GM23338 (cell line): ENCODE results near the gene CGB1. TPM values are rescaled to one million over a fixed set of nuclear protein-coding genes. Genes with fewer than 3 reads are reported as not detected.

Experiments used
- CREB1 ChIP-seq: fragments of 250-450 bp; sonication (Bioruptor Pico); IDR thresholded peaks from 2 replicates; pipeline ENCODE4 v1.5.0; 2020; ENCODE audit warnings: low read depth, mild to moderate bottlenecking, moderate library complexity
- EZH2 ChIP-seq: fragments of 200-600 bp; sonication (generic); IDR thresholded peaks from one replicate; pipeline ENCODE4 v1.8.0; 2017; ENCODE audit warnings: antibody characterized with exemption, mild to moderate bottlenecking, low read depth; ENCODE audit not compliant: unreplicated experiment
- EZH2phosphoT487 ChIP-seq: fragments of 200-600 bp; sonication (generic); IDR thresholded peaks from one replicate; pipeline ENCODE4 v1.8.1; 2018; ENCODE audit warnings: antibody characterized with exemption; ENCODE audit not compliant: unreplicated experiment
- NANOG ChIP-seq: IDR thresholded peaks from 2 replicates; pipeline ENCODE4 v1.6.1; 2016; ENCODE audit warnings: antibody characterized with exemption, borderline replicate concordance
- STAT1 ChIP-seq: IDR thresholded peaks from one replicate; pipeline ENCODE4 v1.6.1; 2016; ENCODE audit warnings: antibody characterized with exemption; ENCODE audit not compliant: unreplicated experiment
- ZNF114 ChIP-seq: fragments of 250-450 bp; sonication (Bioruptor Pico); IDR thresholded peaks from 2 replicates; pipeline ENCODE4 v1.5.0; 2020; ENCODE audit warnings: mild to moderate bottlenecking, moderate library complexity
- ZNF331 ChIP-seq: fragments of 250-450 bp; sonication (Bioruptor Pico); IDR thresholded peaks from 2 replicates; pipeline ENCODE4 v1.5.0; 2020; ENCODE audit warnings: low read depth, mild to moderate bottlenecking, moderate library complexity
- polyA plus RNA-seq: library from polyadenylated mRNA; unstranded; fragments of >200 nt; fragmentation: Nextera tagmentation; extraction: Ambion mirVana; gene quantifications from 2 replicates; pipeline ENCODE4 v1.2.1, GENCODE V29; 2016
- total RNA-seq: library from RNA; depleted of rRNA; stranded (reverse); fragments of >200 nt; shearing (Covaris generic); gene quantifications from 2 replicates; pipeline ENCODE4 v1.2.3, GENCODE V29; 2014
- TF ChIP-seq, protein P1 (sequence below): fragments of 250-450 bp; sonication (Bioruptor Pico); IDR thresholded peaks from 2 replicates; pipeline ENCODE4 v1.5.0; 2020; ENCODE audit warnings: mild to moderate bottlenecking, moderate library complexity
- TF ChIP-seq, protein P2 (sequence below): IDR thresholded peaks from 2 replicates; pipeline ENCODE4 v1.6.1; 2016; ENCODE audit warnings: antibody characterized with exemption
- TF ChIP-seq, protein P3 (sequence below), 2 experiments: fragments of 200-600 bp in 1 of 2; sonication (generic) in 1 of 2; conservative IDR thresholded peaks; 2 replicates each; pipeline versions ENCODE4 v1.5.1 to v1.6.1; 2016 to 2017; ENCODE audit warnings: antibody characterized with exemption in 2 of 2, low read depth in 2 of 2, mild to moderate bottlenecking in 2 of 2, moderate library complexity in 1 of 2

The CGB1 gene
- total and polyA plus RNA-seq, 2 experiments from 2014 or later: 0.52 TPM; not detected in 1

DNA sequence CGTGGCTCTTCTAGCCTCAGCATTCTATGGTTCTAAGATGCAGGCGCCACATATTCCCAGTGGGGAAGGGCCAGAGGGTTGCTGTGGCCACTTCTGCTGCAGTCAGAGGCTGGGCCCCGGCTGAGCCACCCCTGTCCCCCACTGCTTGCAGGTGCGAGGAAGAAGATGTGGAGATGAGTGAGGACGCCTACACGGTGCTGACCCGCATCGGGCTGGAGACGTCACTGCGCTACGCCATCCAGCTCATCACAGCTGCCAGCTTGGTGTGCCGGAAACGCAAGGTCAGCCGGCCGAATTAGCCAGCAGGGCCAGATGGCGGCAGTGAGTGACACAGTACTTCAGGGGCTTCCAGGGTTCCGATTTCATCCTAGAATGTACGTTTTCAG lies 21.8 kb downstream of the CGB1 start (continued):
- TF ChIP-seq, protein P1, sequence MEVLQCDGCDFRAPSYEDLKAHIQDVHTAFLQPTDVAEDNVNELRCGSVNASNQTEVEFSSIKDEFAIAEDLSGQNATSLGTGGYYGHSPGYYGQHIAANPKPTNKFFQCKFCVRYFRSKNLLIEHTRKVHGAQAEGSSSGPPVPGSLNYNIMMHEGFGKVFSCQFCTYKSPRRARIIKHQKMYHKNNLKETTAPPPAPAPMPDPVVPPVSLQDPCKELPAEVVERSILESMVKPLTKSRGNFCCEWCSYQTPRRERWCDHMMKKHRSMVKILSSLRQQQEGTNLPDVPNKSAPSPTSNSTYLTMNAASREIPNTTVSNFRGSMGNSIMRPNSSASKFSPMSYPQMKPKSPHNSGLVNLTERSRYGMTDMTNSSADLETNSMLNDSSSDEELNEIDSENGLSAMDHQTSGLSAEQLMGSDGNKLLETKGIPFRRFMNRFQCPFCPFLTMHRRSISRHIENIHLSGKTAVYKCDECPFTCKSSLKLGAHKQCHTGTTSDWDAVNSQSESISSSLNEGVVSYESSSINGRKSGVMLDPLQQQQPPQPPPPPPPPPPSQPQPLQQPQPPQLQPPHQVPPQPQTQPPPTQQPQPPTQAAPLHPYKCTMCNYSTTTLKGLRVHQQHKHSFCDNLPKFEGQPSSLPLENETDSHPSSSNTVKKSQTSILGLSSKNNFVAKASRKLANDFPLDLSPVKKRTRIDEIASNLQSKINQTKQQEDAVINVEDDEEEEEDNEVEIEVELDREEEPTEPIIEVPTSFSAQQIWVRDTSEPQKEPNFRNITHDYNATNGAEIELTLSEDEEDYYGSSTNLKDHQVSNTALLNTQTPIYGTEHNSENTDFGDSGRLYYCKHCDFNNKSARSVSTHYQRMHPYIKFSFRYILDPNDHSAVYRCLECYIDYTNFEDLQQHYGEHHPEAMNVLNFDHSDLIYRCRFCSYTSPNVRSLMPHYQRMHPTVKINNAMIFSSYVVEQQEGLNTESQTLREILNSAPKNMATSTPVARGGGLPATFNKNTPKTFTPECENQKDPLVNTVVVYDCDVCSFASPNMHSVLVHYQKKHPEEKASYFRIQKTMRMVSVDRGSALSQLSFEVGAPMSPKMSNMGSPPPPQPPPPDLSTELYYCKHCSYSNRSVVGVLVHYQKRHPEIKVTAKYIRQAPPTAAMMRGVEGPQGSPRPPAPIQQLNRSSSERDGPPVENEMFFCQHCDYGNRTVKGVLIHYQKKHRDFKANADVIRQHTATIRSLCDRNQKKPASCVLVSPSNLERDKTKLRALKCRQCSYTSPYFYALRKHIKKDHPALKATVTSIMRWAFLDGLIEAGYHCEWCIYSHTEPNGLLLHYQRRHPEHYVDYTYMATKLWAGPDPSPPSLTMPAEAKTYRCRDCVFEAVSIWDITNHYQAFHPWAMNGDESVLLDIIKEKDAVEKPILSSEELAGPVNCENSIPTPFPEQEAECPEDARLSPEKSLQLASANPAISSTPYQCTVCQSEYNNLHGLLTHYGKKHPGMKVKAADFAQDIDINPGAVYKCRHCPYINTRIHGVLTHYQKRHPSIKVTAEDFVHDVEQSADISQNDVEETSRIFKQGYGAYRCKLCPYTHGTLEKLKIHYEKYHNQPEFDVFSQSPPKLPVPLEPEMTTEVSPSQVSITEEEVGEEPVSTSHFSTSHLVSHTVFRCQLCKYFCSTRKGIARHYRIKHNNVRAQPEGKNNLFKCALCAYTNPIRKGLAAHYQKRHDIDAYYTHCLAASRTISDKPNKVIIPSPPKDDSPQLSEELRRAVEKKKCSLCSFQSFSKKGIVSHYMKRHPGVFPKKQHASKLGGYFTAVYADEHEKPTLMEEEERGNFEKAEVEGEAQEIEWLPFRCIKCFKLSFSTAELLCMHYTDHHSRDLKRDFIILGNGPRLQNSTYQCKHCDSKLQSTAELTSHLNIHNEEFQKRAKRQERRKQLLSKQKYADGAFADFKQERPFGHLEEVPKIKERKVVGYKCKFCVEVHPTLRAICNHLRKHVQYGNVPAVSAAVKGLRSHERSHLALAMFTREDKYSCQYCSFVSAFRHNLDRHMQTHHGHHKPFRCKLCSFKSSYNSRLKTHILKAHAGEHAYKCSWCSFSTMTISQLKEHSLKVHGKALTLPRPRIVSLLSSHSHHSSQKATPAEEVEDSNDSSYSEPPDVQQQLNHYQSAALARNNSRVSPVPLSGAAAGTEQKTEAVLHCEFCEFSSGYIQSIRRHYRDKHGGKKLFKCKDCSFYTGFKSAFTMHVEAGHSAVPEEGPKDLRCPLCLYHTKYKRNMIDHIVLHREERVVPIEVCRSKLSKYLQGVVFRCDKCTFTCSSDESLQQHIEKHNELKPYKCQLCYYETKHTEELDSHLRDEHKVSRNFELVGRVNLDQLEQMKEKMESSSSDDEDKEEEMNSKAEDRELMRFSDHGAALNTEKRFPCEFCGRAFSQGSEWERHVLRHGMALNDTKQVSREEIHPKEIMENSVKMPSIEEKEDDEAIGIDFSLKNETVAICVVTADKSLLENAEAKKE (CRISPR knock-in tag): no peak
- TF ChIP-seq ZNF114: no peak
- TF ChIP-seq NANOG: no peak
- TF ChIP-seq EZH2: no peak
- no peak for TF ChIP-seq STAT1
- TF ChIP-seq, protein P2, sequence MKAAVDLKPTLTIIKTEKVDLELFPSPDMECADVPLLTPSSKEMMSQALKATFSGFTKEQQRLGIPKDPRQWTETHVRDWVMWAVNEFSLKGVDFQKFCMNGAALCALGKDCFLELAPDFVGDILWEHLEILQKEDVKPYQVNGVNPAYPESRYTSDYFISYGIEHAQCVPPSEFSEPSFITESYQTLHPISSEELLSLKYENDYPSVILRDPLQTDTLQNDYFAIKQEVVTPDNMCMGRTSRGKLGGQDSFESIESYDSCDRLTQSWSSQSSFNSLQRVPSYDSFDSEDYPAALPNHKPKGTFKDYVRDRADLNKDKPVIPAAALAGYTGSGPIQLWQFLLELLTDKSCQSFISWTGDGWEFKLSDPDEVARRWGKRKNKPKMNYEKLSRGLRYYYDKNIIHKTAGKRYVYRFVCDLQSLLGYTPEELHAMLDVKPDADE: no peak
- no peak for TF ChIP-seq ZNF331 (CRISPR knock-in tag)
- no peak for TF ChIP-seq EZH2phosphoT487
- no peak for TF ChIP-seq CREB1 (CRISPR knock-in tag)
- TF ChIP-seq, protein P3, sequence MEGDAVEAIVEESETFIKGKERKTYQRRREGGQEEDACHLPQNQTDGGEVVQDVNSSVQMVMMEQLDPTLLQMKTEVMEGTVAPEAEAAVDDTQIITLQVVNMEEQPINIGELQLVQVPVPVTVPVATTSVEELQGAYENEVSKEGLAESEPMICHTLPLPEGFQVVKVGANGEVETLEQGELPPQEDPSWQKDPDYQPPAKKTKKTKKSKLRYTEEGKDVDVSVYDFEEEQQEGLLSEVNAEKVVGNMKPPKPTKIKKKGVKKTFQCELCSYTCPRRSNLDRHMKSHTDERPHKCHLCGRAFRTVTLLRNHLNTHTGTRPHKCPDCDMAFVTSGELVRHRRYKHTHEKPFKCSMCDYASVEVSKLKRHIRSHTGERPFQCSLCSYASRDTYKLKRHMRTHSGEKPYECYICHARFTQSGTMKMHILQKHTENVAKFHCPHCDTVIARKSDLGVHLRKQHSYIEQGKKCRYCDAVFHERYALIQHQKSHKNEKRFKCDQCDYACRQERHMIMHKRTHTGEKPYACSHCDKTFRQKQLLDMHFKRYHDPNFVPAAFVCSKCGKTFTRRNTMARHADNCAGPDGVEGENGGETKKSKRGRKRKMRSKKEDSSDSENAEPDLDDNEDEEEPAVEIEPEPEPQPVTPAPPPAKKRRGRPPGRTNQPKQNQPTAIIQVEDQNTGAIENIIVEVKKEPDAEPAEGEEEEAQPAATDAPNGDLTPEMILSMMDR (conservative IDR thresholded peaks at IDR 0.05; ENCODE audit: low read depth in 2 of 2): no peak
